ENCODE measurements around the gene ASB6. TPM values are rescaled to one million over a fixed set of nuclear protein-coding genes. Genes with fewer than 3 reads are reported as not detected.

ASB6 gene
- total RNA-seq, 1 experiment from 2014 or later: 21.0 TPM

DNA sequence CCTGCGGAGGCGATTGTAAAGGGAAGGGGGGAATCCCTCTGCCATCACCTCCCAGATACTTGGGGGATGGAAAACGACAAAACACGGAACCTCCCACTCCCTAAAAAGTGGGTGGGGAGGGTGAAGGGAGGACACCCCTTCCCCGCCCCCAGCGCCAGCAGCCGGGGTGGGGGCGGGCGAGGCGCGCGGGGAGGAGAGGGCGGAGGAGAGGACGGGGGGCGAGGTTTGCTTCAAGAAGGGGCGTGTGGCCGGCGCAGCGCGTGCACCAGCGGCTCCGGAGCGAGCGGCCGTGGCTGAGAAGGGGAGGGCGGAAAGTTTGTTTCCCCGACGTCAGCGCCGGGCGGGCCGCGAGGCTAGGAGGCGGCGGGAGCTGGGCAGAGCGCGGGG lies 23.4 kb upstream of the ASB6 start, which contains the start of gene PRRX2:
PRRX2 (plus strand) TSS at position 259 of the 387 bp plus-strand sequence. CDS start 221 bp downstream, outside the sequence.
- Histone ChIP-seq H3K23me2 (ENCODE audit: insufficient read length, low read depth, low read length, poor library complexity, severe bottlenecking) (peaks cover 3% of the 10 kb centered on the region), H4K20me1 (ENCODE audit: control insufficient read depth, insufficient read depth, insufficient read length) (no peaks in the 10 kb centered on the region), H3K14ac (ENCODE audit: insufficient read depth, low read length) (no peak within 1 kb of the TSS), H2BK15ac (ENCODE audit: low read depth, low read length) (no peak within 1 kb of the TSS), H4K5ac (ENCODE audit: insufficient read length, low read depth, low read length) (no peak within 1 kb of the TSS), H2BK20ac (ENCODE audit: low read depth, low read length, poor library complexity, severe bottlenecking) (no peak within 1 kb of the TSS), H3K56ac (ENCODE audit: insufficient read length, low read depth, low read length) (no peak within 1 kb of the TSS), H3K9me3 (ENCODE audit: control insufficient read depth, low read depth, low read length) (no peaks in the 10 kb centered on the region), H3K27me3 (ENCODE audit: insufficient read depth, low read length) (no peaks in the 10 kb centered on the region; the same call in 1 of the 2 replicates), H3K9ac (ENCODE audit: extremely low read depth, insufficient read length, low read length) (no peak within 1 kb of the TSS), H4K91ac (ENCODE audit: insufficient read length, low read depth, low read length) (no peak within 1 kb of the TSS), H3K27ac (ENCODE audit: insufficient read length, low read depth, low read length) (no peak within 1 kb of the TSS), H3K18ac (ENCODE audit: insufficient read length, low read depth, low read length) (no peak within 1 kb of the TSS), H3K79me2 (ENCODE audit: insufficient read depth, low read length) (no peaks in the 10 kb centered on the region), H3K4ac (ENCODE audit: low read depth, low read length) (no peak within 1 kb of the TSS), H3T11ph (ENCODE audit: low read length) (no peak within 1 kb of the TSS), H4K8ac (replicated peaks; ENCODE audit: insufficient read length, low read depth, low read length) (no peak within 1 kb of the TSS), H2BK12ac (ENCODE audit: insufficient read length, low read depth, low read length) (no peak within 1 kb of the TSS), H3K4me2 (ENCODE audit: insufficient read depth, insufficient read length, low read length) (peak within 1 kb of the TSS; percentile 51), H3K23ac (ENCODE audit: insufficient read length, low read depth, low read length) (no peak within 1 kb of the TSS), H2BK120ac (ENCODE audit: low read depth, low read length, poor library complexity, severe bottlenecking) (no peak within 1 kb of the TSS), H2AFZ (ENCODE audit: low read length) (no peak within 1 kb of the TSS), H2BK5ac (ENCODE audit: insufficient read length, low read length) (no peak within 1 kb of the TSS), H3K4me1 (ENCODE audit: insufficient read depth, low read length) (no peaks in the 10 kb centered on the region; the same call in 1 of the 2 replicates), H2AK5ac (ENCODE audit: insufficient read length, low read length) (no peak within 1 kb of the TSS), H3K79me1 (ENCODE audit: insufficient read depth, low read depth, low read length, poor library complexity, severe bottlenecking) (no peaks in the 10 kb centered on the region)
- Mint-ChIP-seq H3K9me3 (peaks cover 0 to 3% of the 10 kb centered on the region in 2 experiments; a peak in 3 of 5 replicates), H3K36me3 (ENCODE audit: insufficient read depth in 1 of 3, low read depth in 3 of 3) (no peaks in the 10 kb centered on the region; a peak in 1 of 7 replicates), H3K4me1 (peaks cover 16 to 20% of the 10 kb centered on the region in 2 experiments), H3K4me3 (peak within 1 kb of the TSS; percentile 60 to 80), H3K27ac (no peak within 1 kb of the TSS), H3K27me3 (ENCODE audit: low read depth) (peaks cover 62% of the 10 kb centered on the region)
- DNase-seq: no peak
- no peak for TF ChIP-seq CTCF (conservative IDR thresholded peaks at IDR 0.05)
- no CpG with 5 or more reads among the region's 37 CpGs for WGBS (ENCODE audit: extremely low coverage, insufficient read length, low lambda C conversion rate)

Measured in H9 (cell line).